Measurements from ENCODE around the gene RAB17.

GRCh38 chr2:237625777-237626176 is 35.2 kb upstream of the RAB17 start:
- TF ChIP-seq, protein P1, sequence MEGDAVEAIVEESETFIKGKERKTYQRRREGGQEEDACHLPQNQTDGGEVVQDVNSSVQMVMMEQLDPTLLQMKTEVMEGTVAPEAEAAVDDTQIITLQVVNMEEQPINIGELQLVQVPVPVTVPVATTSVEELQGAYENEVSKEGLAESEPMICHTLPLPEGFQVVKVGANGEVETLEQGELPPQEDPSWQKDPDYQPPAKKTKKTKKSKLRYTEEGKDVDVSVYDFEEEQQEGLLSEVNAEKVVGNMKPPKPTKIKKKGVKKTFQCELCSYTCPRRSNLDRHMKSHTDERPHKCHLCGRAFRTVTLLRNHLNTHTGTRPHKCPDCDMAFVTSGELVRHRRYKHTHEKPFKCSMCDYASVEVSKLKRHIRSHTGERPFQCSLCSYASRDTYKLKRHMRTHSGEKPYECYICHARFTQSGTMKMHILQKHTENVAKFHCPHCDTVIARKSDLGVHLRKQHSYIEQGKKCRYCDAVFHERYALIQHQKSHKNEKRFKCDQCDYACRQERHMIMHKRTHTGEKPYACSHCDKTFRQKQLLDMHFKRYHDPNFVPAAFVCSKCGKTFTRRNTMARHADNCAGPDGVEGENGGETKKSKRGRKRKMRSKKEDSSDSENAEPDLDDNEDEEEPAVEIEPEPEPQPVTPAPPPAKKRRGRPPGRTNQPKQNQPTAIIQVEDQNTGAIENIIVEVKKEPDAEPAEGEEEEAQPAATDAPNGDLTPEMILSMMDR (IDR thresholded peaks at IDR 0.05; ENCODE audit: low read depth, low read length) = no peak
- no peak for TF ChIP-seq EZH2phosphoT487 (IDR thresholded peaks at IDR 0.05; ENCODE audit: low read depth)

Measured in OCI-LY3 (cell line).